GM19468 (cell line): ENCODE results near the gene TPCN2.

Source experiments
- ATAC-seq: cut with Tn5 transposase; IDR thresholded peaks from one replicate; pipeline ENCODE4 v1.9.1; 2021; ENCODE audit warnings: mild to moderate bottlenecking, moderate library complexity, moderate number of reproducible peaks; ENCODE audit not compliant: unreplicated experiment; ENCODE audit errors: extremely low read depth

The TPCN2 gene

GRCh38 chr11:69055598-69056516 is 7.1 kb downstream of the TPCN2 start:
- ATAC-seq, result peak; percentile 57

GRCh38 chr11:69057236-69057635 is 8.5 kb downstream of the TPCN2 start:
- ATAC-seq, result no peak

GRCh38 chr11:69057801-69058200 is 9.1 kb downstream of the TPCN2 start:
- ATAC-seq, result no peak

GRCh38 chr11:69058511-69059270 is 10.0 kb downstream of the TPCN2 start:
- no peak for ATAC-seq

- no peak for ATAC-seq
Measured at GRCh38 chr11:69059429-69059828, 10.7 kb downstream of the TPCN2 start.

GRCh38 chr11:69059985-69060384 is 11.3 kb downstream of the TPCN2 start:
- ATAC-seq, result no peak

- no peak for ATAC-seq
Measured at GRCh38 chr11:69060806-69061712, 12.3 kb downstream of the TPCN2 start.

- no peak for ATAC-seq
Measured at GRCh38 chr11:69061713-69062053, 13.0 kb downstream of the TPCN2 start.

GRCh38 chr11:69062169-69062855 is 13.6 kb downstream of the TPCN2 start:
- no peak for ATAC-seq

- ATAC-seq, result no peak
Measured at GRCh38 chr11:69062873-69063651, 14.3 kb downstream of the TPCN2 start.

- no peak for ATAC-seq
Measured at GRCh38 chr11:69063652-69064260, 15.0 kb downstream of the TPCN2 start.

GRCh38 chr11:69064394-69064957 is 15.7 kb downstream of the TPCN2 start:
- no peak for ATAC-seq

- no peak for ATAC-seq
Measured at GRCh38 chr11:69065147-69065710, 16.5 kb downstream of the TPCN2 start.

GRCh38 chr11:69066122-69067112 is 17.7 kb downstream of the TPCN2 start:
- ATAC-seq, result no peak

GRCh38 chr11:69067200-69067599 is 18.5 kb downstream of the TPCN2 start:
- no peak for ATAC-seq

- no peak for ATAC-seq
Measured at GRCh38 chr11:69071086-69071800, 22.5 kb downstream of the TPCN2 start.
